Inflammatory macrophage treated with lipopolysaccharide for 4 hours (primary cell): ENCODE data around the gene PASK.

Source experiments
- DNase-seq: peaks from one replicate; pipeline ENCODE4 v3.0.0-alpha.2; 2020

The PASK gene

GRCh38 chr2:241179899-241180298, 30.6 kb upstream of the PASK start:
- DNase-seq: no peak

GRCh38 chr2:241178961-241179360, 29.7 kb upstream of the PASK start:
- DNase-seq: no peak

GRCh38 chr2:241177526-241178334, 28.5 kb upstream of the PASK start:
- no peak for DNase-seq

GRCh38 chr2:241173557-241173956, 24.3 kb upstream of the PASK start:
- DNase-seq: no peak

GRCh38 chr2:241168366-241168765, 19.1 kb upstream of the PASK start:
- DNase-seq: no peak

- no peak for DNase-seq
Observed at GRCh38 chr2:241163601-241164118, 14.4 kb upstream of the PASK start.

GRCh38 chr2:241161646-241162281, 12.5 kb upstream of the PASK start:
- peak; percentile 35 for DNase-seq

- DNase-seq: no peak
Observed at GRCh38 chr2:241160318-241160717, 11.0 kb upstream of the PASK start.

GRCh38 chr2:241159116-241159515, 9.8 kb upstream of the PASK start:
- DNase-seq: no peak

- no peak for DNase-seq
Observed at GRCh38 chr2:241158546-241158900, 9.3 kb upstream of the PASK start.

- no peak for DNase-seq
Observed at GRCh38 chr2:241157841-241158545, 8.7 kb upstream of the PASK start.

- peak; percentile 57 for DNase-seq
Observed at GRCh38 chr2:241156971-241157441, 7.7 kb upstream of the PASK start.

- no peak for DNase-seq
Observed at GRCh38 chr2:241155936-241156335, 6.7 kb upstream of the PASK start.

- no peak for DNase-seq
Observed at GRCh38 chr2:241154915-241155314, 5.6 kb upstream of the PASK start.

- DNase-seq: no peak
Observed at GRCh38 chr2:241153616-241154015, 4.3 kb upstream of the PASK start.

GRCh38 chr2:241151934-241152660, 2.8 kb upstream of the PASK start:
- no peak for DNase-seq

- no peak for DNase-seq
Observed at GRCh38 chr2:241150660-241151530, 1.6 kb upstream of the PASK start.

- DNase-seq: peak; percentile 95
Observed at GRCh38 chr2:241149925-241150659, 820 bp upstream of the PASK start, which contains the start of gene PPP1R7. Gene PPP1R7, plus strand, starts transcription at chr2:241150467. Its CDS starts 29 bp downstream, at chr2:241150496.

- no peak for DNase-seq
Observed at GRCh38 chr2:241149675-241149924, 328 bp upstream of the PASK start.

GRCh38 chr2:241148239-241148638, 1.0 kb downstream of the PASK start:
- DNase-seq: no peak

- no peak for DNase-seq
Observed at GRCh38 chr2:241147336-241147735, 1.9 kb downstream of the PASK start.
